ENCODE results near the gene RAB25. TPM values are rescaled to one million over a fixed set of nuclear protein-coding genes. Genes with fewer than 3 reads are reported as not detected.

RAB25 gene
- polyA plus RNA-seq, 1 donor (not counting 4 experiments of a cell fraction or from before 2014, with no cell fraction given) = 93.4 TPM

DNA sequence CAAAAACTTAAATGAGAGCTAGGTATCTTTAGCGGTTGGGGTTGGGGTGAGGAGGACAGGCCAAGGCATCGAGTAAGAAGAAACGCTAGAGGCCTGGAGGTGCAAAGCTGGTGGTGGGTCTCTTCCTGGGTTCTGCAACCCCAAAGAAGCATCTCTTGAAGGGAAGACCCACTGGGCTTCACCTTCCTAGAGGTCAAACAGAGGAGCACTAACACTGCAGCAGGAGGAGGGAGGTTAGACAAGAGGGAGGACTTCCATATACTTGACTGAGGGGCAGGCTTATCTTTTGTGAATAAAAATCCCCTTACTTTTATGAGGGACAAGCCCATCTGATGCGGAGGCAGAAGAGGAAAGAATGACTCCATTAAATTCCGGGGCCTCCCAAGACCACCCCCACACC, 18.8 kb downstream of the RAB25 start:
- Histone ChIP-seq H3K79me2 (ENCODE audit: control insufficient read depth, insufficient read depth, low read length) (no peaks in the 10 kb centered on the region), H3K9me1 (ENCODE audit: control insufficient read depth, extremely low read depth, insufficient read depth, low read length) (no peaks in the 10 kb centered on the region), H3K4me3 (ENCODE audit: control insufficient read depth in 2 of 3, extremely low read depth in 1 of 3, insufficient read depth in 2 of 3, low read depth in 1 of 3, low read length in 3 of 3) (no peak overlapping the region), H3K9me3 (ENCODE audit: control insufficient read depth, low read depth, low read length) (no peaks in the 10 kb centered on the region), H3K4me1 (ENCODE audit: control insufficient read depth, extremely low read depth, insufficient read depth, low read length) (peaks cover 4% of the 10 kb centered on the region), H3K27me3 (ENCODE audit: control insufficient read depth, extremely low read depth, insufficient read depth, low read length) (no peaks in the 10 kb centered on the region), H3K9ac (ENCODE audit: control insufficient read depth, extremely low read depth, insufficient read depth, low read length) (no peak overlapping the region), H3K4me2 (ENCODE audit: control insufficient read depth, extremely low read depth, insufficient read depth, low read depth, low read length) (no peak overlapping the region), H3K36me3 (ENCODE audit: control insufficient read depth in 2 of 2, extremely low read depth in 1 of 2, insufficient read depth in 2 of 2, low read length in 2 of 2) (peaks cover 0 to 3% of the 10 kb centered on the region in 2 experiments), H3K27ac (ENCODE audit: control insufficient read depth, insufficient read depth, low read length) (no peak overlapping the region), H2AFZ (ENCODE audit: control insufficient read depth, low read length) (no peak overlapping the region), H4K20me1 (ENCODE audit: control insufficient read depth, extremely low read depth, insufficient read depth, low read length) (no peaks in the 10 kb centered on the region)
- FAIRE-seq = no peak
- dilution Hi-C loops (cut with MboI; ENCODE audit: extremely low pct_ligation_motif_present, low sequenced_read_pairs) = no loop called here
- DNase-seq (ENCODE audit: low read depth, low spot score) = no peak
- TF ChIP-seq EZH2 (IDR thresholded peaks at IDR 0.05; ENCODE audit: low read length) = no peak
- TF ChIP-seq, protein P1, sequence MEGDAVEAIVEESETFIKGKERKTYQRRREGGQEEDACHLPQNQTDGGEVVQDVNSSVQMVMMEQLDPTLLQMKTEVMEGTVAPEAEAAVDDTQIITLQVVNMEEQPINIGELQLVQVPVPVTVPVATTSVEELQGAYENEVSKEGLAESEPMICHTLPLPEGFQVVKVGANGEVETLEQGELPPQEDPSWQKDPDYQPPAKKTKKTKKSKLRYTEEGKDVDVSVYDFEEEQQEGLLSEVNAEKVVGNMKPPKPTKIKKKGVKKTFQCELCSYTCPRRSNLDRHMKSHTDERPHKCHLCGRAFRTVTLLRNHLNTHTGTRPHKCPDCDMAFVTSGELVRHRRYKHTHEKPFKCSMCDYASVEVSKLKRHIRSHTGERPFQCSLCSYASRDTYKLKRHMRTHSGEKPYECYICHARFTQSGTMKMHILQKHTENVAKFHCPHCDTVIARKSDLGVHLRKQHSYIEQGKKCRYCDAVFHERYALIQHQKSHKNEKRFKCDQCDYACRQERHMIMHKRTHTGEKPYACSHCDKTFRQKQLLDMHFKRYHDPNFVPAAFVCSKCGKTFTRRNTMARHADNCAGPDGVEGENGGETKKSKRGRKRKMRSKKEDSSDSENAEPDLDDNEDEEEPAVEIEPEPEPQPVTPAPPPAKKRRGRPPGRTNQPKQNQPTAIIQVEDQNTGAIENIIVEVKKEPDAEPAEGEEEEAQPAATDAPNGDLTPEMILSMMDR (optimal IDR thresholded peaks at IDR 0.05 in 1 of 3, IDR thresholded peaks at IDR 0.05 in 1 of 3, conservative IDR thresholded peaks at IDR 0.05 in 1 of 3; ENCODE audit: extremely low read depth in 1 of 3, insufficient read depth in 2 of 3, low read length in 3 of 3) = no peak

DNA sequence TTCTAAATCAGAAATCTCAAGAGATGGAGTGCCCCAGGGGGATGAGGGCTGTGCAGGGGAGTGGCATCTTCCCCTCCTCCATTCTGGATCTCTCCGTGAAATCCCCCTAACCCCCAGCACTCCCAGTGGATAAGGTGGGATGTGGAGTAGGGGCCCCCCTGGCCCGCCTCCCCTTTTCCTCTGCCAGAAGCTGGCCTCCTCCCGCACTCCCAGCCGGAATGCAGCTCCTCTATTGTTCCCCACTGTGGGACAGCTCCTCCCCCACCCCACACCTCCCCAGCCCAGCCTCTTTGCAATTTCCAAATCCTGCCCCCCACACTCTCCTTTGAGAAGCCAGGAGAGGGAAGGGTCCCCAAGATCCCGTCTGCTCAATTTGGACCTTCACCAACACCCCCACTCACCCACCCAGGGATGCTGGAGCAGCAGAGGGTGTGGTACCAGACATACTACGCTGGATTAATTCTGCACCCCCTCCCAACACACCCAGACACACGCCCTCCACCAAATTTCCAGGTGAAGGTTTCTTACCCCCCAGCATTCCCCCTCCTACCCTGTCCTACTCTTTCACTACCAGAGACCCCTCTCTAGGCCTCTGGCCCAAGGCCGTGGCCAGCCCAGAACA, 19.4 kb downstream of the RAB25 start:
- TF ChIP-seq EZH2 (IDR thresholded peaks at IDR 0.05; ENCODE audit: low read length) = no peak
- TF ChIP-seq, protein P1 (optimal IDR thresholded peaks at IDR 0.05 in 1 of 3, IDR thresholded peaks at IDR 0.05 in 1 of 3, conservative IDR thresholded peaks at IDR 0.05 in 1 of 3; ENCODE audit: extremely low read depth in 1 of 3, insufficient read depth in 2 of 3, low read length in 3 of 3) = no peak
- Histone ChIP-seq H3K9me1 (ENCODE audit: control insufficient read depth, extremely low read depth, insufficient read depth, low read length) (no peaks in the 10 kb centered on the region), H3K27ac (ENCODE audit: control insufficient read depth, insufficient read depth, low read length) (no peak overlapping the region), H3K9me3 (ENCODE audit: control insufficient read depth, low read depth, low read length) (no peaks in the 10 kb centered on the region), H3K4me3 (ENCODE audit: control insufficient read depth in 2 of 3, extremely low read depth in 1 of 3, insufficient read depth in 2 of 3, low read depth in 1 of 3, low read length in 3 of 3) (no peak overlapping the region), H3K36me3 (ENCODE audit: control insufficient read depth in 2 of 2, extremely low read depth in 1 of 2, insufficient read depth in 2 of 2, low read length in 2 of 2) (no peaks in the 10 kb centered on the region), H3K4me2 (ENCODE audit: control insufficient read depth, extremely low read depth, insufficient read depth, low read depth, low read length) (no peak overlapping the region), H4K20me1 (ENCODE audit: control insufficient read depth, extremely low read depth, insufficient read depth, low read length) (no peaks in the 10 kb centered on the region), H3K79me2 (ENCODE audit: control insufficient read depth, insufficient read depth, low read length) (no peaks in the 10 kb centered on the region), H3K27me3 (ENCODE audit: control insufficient read depth, extremely low read depth, insufficient read depth, low read length) (no peaks in the 10 kb centered on the region), H2AFZ (ENCODE audit: control insufficient read depth, low read length) (no peak overlapping the region), H3K4me1 (ENCODE audit: control insufficient read depth, extremely low read depth, insufficient read depth, low read length) (peaks cover 4% of the 10 kb centered on the region), H3K9ac (ENCODE audit: control insufficient read depth, extremely low read depth, insufficient read depth, low read length) (no peak overlapping the region)
- dilution Hi-C loops (cut with MboI; ENCODE audit: extremely low pct_ligation_motif_present, low sequenced_read_pairs) = no loop called here
- DNase-seq (ENCODE audit: low read depth, low spot score) (no peak), FAIRE-seq (no peak)

Measured in keratinocyte (primary cell).